Prostate gland (tissue), 2 donors: Measurements from ENCODE around the gene ACY1. TPM values are rescaled to one million over a fixed set of nuclear protein-coding genes. Genes with fewer than 3 reads are reported as not detected.

Experiments used
- DNase-seq: peaks from one replicate; pipeline ENCODE4 v3.0.0-alpha.2; 2019; ENCODE audit warnings: low spot score
- H3K27ac ChIP-seq, 2 donors: fragments of 200-600 bp; sonication (generic); 2 replicates each; pipeline ENCODE4 v1.5.1; 2017 to 2019
- H3K27me3 ChIP-seq: fragments of 200-600 bp; sonication (generic); replicated peaks from 2 replicates; pipeline ENCODE4 v1.5.1; 2019; ENCODE audit not compliant: insufficient read depth
- H3K36me3 ChIP-seq, 2 donors: fragments of 200-600 bp; sonication (generic); 1 replicate in 1 of 2; 2 replicates in 1 of 2; pipeline versions ENCODE4 v1.5.1 to v1.8.1; 2017 to 2019
- H3K4me1 ChIP-seq: fragments of 200-600 bp; sonication (generic); replicated peaks from 2 replicates; pipeline ENCODE4 v1.5.1; 2019
- H3K4me3 ChIP-seq, 2 donors: fragments of 200-600 bp; sonication (generic); 2 replicates each; pipeline ENCODE4 v1.5.1; 2017 to 2019
- H3K9me3 ChIP-seq: fragments of 200-600 bp; sonication (generic); 2 replicates; pipeline ENCODE4 v1.5.1; 2017
- POLR2A ChIP-seq: fragments of 450-650 bp; IDR thresholded peaks from one replicate; pipeline ENCODE4 v1.6.1; 2016; ENCODE audit warnings: antibody characterized with exemption, mild to moderate bottlenecking
- POLR2AphosphoS5 ChIP-seq: sonication (generic); formaldehyde crosslinking; IDR thresholded peaks from one replicate; pipeline ENCODE4 v1.6.1; 2017; ENCODE audit warnings: antibody characterized with exemption
- WGBS: methylation state at CpG from one replicate; pipeline ENCODE4 v1.1.5; 2018; 5-methylcytosine and 5-hydroxymethylcytosine counted together
- intact Hi-C: fragments of 100-400 bp; cut with DNase I; formaldehyde crosslinking; loops from one replicate; pipeline ENCODE4 v1.14.2; 2022
- total RNA-seq, 2 donors: library from RNA; depleted of rRNA; stranded (reverse); fragments of >200 nt; gene quantifications; one replicate each; pipeline ENCODE4 v1.1.0, GENCODE V29; 2016
- TF ChIP-seq, protein P1 (sequence below), 4 experiments: fragments of 200-600 bp in 2 of 4; fragments of 450-650 bp in 2 of 4; sonication (generic) in 2 of 4; IDR thresholded peaks; 1 replicate in 3 of 4; 2 replicates in 1 of 4; pipeline ENCODE4 v1.5.1; 2016 to 2019; ENCODE audit warnings: antibody characterized with exemption in 4 of 4, mild to moderate bottlenecking in 2 of 4, moderate library complexity in 2 of 4

ACY1 gene
- total RNA-seq: 10 to 100 TPM; 42.1 to 82.6 TPM

DNA sequence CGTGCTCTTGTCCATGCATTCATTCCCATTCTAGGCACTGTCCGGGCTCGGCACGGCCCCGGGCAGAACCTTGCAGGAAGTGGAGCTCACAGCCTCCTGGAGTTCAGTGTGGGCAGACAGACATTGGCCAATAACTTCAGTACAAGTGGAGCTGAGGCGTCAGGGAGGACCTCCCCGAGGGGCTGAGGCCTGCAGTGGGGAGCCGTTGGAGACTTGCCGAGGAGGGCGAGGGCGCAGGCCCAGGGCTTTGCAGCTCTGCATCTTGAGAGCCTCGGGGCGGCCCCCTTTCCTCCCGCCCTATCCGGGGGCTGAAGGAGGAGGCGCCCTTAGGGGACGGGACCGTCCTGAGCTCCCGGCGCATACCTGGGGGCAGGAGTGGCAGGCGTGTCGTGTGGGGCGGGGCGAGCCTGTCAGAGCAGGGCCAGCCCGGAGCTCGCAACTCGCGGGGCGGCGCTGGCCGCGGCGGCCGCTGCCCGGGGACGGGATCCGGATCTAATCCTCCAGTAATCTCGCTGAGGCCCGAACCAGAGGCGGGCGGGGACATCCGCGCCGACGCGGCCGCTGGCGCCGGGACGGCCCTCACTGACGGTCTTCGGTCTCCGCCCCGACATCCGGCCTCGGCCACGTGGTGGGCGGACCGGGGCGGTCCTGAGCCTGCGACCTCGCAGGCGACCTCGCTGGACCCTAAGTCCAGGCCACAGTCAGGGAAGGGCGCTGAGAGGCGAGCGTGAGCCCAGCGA lies at the start of gene ACY1:
TSS of gene ACY1 (plus strand) at position 698 of the 740 bp plus-strand sequence. CDS start 530 bp downstream, outside the sequence.
- no peaks in the 10 kb centered on the region for H3K9me3 ChIP-seq
- intact Hi-C loops: no loop called here
- WGBS: under 1% methylated on average over 56 of the region's 68 CpGs
- peak; percentile 86 for DNase-seq
- H3K36me3 ChIP-seq: no peaks in the 10 kb centered on the region
- no peaks in the 10 kb centered on the region for H3K27me3 ChIP-seq
- peak; percentile 63 for TF ChIP-seq POLR2AphosphoS5
- TF ChIP-seq POLR2A: peak; percentile 76
- TF ChIP-seq, protein P1, sequence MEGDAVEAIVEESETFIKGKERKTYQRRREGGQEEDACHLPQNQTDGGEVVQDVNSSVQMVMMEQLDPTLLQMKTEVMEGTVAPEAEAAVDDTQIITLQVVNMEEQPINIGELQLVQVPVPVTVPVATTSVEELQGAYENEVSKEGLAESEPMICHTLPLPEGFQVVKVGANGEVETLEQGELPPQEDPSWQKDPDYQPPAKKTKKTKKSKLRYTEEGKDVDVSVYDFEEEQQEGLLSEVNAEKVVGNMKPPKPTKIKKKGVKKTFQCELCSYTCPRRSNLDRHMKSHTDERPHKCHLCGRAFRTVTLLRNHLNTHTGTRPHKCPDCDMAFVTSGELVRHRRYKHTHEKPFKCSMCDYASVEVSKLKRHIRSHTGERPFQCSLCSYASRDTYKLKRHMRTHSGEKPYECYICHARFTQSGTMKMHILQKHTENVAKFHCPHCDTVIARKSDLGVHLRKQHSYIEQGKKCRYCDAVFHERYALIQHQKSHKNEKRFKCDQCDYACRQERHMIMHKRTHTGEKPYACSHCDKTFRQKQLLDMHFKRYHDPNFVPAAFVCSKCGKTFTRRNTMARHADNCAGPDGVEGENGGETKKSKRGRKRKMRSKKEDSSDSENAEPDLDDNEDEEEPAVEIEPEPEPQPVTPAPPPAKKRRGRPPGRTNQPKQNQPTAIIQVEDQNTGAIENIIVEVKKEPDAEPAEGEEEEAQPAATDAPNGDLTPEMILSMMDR (IDR thresholded peaks at IDR 0.05): peak in 1 of 4 experiments; percentile 1
- peak within 1 kb of the TSS; percentile 89 to 90 for H3K27ac ChIP-seq
- peaks cover 11% of the 10 kb centered on the region for H3K4me1 ChIP-seq
- peak within 1 kb of the TSS; percentile 34 to 41 for H3K4me3 ChIP-seq

DNA sequence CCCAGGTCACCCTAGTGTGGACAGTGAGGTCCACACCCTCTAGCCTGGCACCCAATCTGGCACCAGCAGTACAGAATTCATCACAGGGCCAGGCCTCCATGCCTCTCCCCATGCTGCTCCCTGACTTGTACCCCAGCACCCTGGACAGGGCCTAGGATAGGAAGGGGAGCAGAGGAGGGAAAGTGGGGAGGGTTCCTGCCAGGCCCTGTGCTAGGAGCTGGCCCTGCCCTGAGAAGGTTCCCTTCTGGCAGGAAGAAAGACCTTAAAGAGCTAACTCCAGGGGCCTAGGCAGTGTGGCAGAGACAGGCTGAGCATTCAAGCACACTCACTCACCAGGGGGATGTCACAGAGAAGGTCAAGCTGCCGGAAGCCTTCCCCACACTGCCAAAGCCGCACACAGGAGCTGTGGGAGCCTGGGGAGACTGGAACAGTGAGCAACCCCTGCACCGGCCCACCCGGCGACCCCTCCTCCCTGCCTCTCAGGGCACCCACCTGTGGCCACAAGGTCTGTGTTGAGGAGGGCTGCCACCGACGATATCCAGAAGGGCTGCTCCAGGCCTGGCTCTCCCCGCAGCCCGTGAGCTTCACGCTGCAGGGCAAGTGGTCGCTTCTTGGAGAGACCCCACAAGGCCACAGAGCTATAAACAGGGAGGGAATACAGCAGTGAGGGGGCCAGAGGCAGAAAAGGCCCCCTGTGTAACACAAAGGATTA lies 49.0 kb upstream of the ACY1 start:
- Histone ChIP-seq H3K36me3 (peaks cover 6 to 33% of the 10 kb centered on the region in 2 donors), H3K4me3 (no peak overlapping the region), H3K4me1 (no peaks in the 10 kb centered on the region), H3K27me3 (no peaks in the 10 kb centered on the region), H3K27ac (no peak overlapping the region), H3K9me3 (no peaks in the 10 kb centered on the region)
- WGBS: 92% methylated on average over 11 of the region's 11 CpGs
- intact Hi-C loops: no loop called here
- DNase-seq: no peak
- no peak for TF ChIP-seq POLR2A
- no peak for TF ChIP-seq POLR2AphosphoS5
- TF ChIP-seq, protein P1 (IDR thresholded peaks at IDR 0.05): no peak

DNA sequence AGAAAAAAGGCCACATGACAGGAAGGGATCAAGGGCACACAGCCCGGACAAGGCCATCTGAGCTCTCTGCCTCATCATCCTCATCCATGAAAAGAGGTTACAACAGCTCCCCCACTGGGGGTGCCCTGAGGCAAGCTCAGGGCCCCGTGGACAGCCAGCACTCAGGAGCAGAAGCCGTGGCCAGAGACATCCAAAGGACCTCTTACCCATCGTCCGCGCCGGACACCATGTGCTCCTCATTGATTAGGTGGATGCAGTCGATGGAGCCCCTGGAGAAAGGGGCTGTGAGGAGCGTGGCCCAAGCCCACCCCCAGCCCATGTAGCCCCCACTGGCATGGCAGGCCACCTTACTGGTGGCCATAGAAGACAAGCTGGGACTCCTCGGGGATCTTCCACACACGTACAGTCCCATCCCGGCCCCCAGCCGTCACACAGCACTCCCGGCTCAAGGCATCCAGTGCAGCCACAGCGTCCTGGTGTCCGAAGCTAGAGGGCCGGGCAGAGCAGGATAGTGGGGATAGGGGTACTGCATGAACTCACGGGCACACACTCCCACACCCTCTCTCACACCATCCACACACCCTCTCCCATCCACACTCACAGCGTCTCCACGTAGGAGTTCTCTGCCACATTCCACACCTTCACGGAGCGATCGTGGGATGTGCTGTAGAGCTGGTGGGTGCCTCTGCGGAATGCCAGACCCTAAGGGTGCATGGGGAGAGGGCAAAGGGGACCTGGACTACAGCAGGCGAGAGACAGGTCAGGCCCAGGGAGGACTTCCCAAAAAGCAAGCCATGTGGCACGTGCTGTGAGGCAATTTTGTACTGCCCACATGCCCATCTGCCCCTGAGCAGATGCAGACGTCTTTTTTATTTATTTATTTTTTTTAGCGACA lies 48.1 kb upstream of the ACY1 start:
- Histone ChIP-seq H3K4me1 (peaks cover under 1% of the 10 kb centered on the region), H3K27ac (no peak overlapping the region), H3K9me3 (no peaks in the 10 kb centered on the region), H3K27me3 (no peaks in the 10 kb centered on the region), H3K4me3 (no peak overlapping the region), H3K36me3 (peaks cover 6 to 33% of the 10 kb centered on the region in 2 donors)
- intact Hi-C loops: no loop called here
- no peak for DNase-seq
- WGBS: 94% methylated on average over 27 of the region's 28 CpGs
- TF ChIP-seq POLR2A: no peak
- TF ChIP-seq, protein P1 (IDR thresholded peaks at IDR 0.05): no peak
- TF ChIP-seq POLR2AphosphoS5: no peak

DNA sequence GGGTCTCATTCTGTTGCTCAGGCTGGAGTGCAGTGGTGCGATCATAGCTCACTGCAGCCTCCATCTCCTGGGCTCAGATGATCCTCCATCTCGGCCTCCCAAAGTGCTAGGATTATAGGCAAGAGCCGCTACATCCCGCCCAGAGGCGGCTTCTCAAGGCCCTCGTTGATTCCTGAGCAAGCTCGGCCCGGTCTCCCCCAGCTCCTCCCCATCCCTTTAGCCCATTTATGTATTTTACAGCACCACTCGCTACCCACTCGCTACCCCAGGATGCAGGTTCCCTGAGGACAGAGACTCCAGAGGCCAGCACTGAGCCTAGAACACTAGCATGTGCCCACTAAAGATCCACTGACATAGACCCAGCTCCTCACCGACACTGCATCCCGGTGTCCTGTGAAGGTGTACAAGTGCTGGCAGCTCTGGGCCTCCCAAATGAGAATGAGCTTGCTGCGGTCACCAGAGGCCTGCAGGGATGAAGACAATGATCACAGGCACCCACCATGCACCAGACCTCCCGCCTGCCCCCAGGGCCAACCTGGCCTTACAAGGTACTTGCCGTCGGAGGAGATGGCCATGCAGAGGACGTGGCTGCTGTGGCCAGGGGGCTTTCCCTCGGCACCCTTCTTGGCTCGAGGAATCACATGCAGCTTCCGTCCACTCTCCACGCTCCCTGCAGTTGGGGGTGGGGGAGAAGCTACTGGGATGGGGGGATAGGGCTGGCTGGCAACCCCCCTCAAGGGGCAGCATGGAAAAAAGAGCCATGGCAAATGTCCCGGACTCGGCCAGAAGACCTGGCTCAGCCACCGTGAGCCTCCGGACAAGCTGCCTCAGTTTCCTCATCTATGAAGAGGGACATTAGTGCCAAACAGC lies 47.2 kb upstream of the ACY1 start:
- intact Hi-C loops: no loop called here
- Histone ChIP-seq H3K4me1 (peaks cover 9% of the 10 kb centered on the region), H3K27ac (no peak overlapping the region), H3K4me3 (no peak overlapping the region), H3K27me3 (no peaks in the 10 kb centered on the region), H3K36me3 (peaks cover 6 to 33% of the 10 kb centered on the region in 2 donors), H3K9me3 (no peaks in the 10 kb centered on the region)
- TF ChIP-seq, protein P1 (IDR thresholded peaks at IDR 0.05): no peak
- no peak for DNase-seq
- 96% methylated on average over 25 of the region's 25 CpGs for WGBS
